Right renal pelvis (tissue), 4 donors: ENCODE data around the gene INPP5D. TPM values are rescaled to one million over a fixed set of nuclear protein-coding genes. Genes with fewer than 3 reads are reported as not detected.
"Not testable (repeated sequence)": the region's sequence is repeated elsewhere in the genome, so short reads cannot be mapped to it uniquely, and the experiment has no call there.

Source experiments
- DNase-seq, 4 donors: peaks; one replicate each; pipeline ENCODE4 v3.0.0-alpha.2; 2013; ENCODE audit warnings: low read depth in 4 of 4, low spot score in 3 of 4, missing footprints in 1 of 4
- polyA plus RNA-seq, 4 donors: library from polyadenylated mRNA; unstranded; fragments of 120-200 nt; gene quantifications; one replicate each; pipeline ENCODE4 v1.2.1, GENCODE V29; 2013; ENCODE audit not compliant: insufficient read length in 4 of 4

The INPP5D gene
- polyA plus RNA-seq, 4 donors = 5.4 to 10.7 (median 6.9) TPM

- no peak for DNase-seq
Measured at GRCh38 chr2:233112776-233113452, 52.8 kb downstream of the INPP5D start.

GRCh38 chr2:233114421-233114861 lies 54.3 kb downstream of the INPP5D start:
- no peak for DNase-seq

- DNase-seq = no peak
Measured at GRCh38 chr2:233115121-233115520, 55.0 kb downstream of the INPP5D start.

GRCh38 chr2:233115741-233116140 lies 55.6 kb downstream of the INPP5D start:
- no peak for DNase-seq

- no peak for DNase-seq
Measured at GRCh38 chr2:233116946-233117345, 56.8 kb downstream of the INPP5D start.

- DNase-seq = no peak
Measured at GRCh38 chr2:233117351-233117750, 57.2 kb downstream of the INPP5D start.

- no peak for DNase-seq
Measured at GRCh38 chr2:233117811-233118647, 57.9 kb downstream of the INPP5D start.

- DNase-seq = no peak
Measured at GRCh38 chr2:233118648-233119000, 58.5 kb downstream of the INPP5D start.

- no peak for DNase-seq
Measured at GRCh38 chr2:233119123-233119522, 59.0 kb downstream of the INPP5D start.

GRCh38 chr2:233119806-233120205 lies 59.7 kb downstream of the INPP5D start:
- no peak for DNase-seq

GRCh38 chr2:233120459-233120858 lies 60.3 kb downstream of the INPP5D start:
- DNase-seq = no peak

- DNase-seq = no peak
Measured at GRCh38 chr2:233121856-233122255, 61.7 kb downstream of the INPP5D start.

- no peak for DNase-seq
Measured at GRCh38 chr2:233122541-233122940, 62.4 kb downstream of the INPP5D start.

- DNase-seq = not testable (repeated sequence)
Measured at GRCh38 chr2:233123576-233123975, 63.4 kb downstream of the INPP5D start.

GRCh38 chr2:233124421-233125080 lies 64.4 kb downstream of the INPP5D start:
- no peak for DNase-seq

- DNase-seq = no peak
Measured at GRCh38 chr2:233125455-233126065, 65.4 kb downstream of the INPP5D start.

- no peak for DNase-seq
Measured at GRCh38 chr2:233129351-233129978, 69.3 kb downstream of the INPP5D start.

- no peak for DNase-seq
Measured at GRCh38 chr2:233130024-233130423, 69.9 kb downstream of the INPP5D start.

- no peak for DNase-seq
Measured at GRCh38 chr2:233130481-233131020, 70.4 kb downstream of the INPP5D start.
